GM10248 (cell line): ENCODE results near the gene STAG3.

Experiments
- CTCF ChIA-PET: fragments of 300-600 bp; sonication (Branson Sonifier 250); formaldehyde crosslinking; extraction: SDS; loops from one replicate; lab custom pipeline; 2021; ENCODE audit warnings: antibody characterized with exemption; lab: Yijun Ruan, JAX
- POLR2A ChIA-PET: fragments of 350-650 bp; sonication (Branson Sonifier 250); formaldehyde crosslinking; extraction: SDS; loops from one replicate; lab custom pipeline; 2020; ENCODE audit warnings: antibody characterized with exemption; lab: Yijun Ruan, JAX
- DNase-seq: peaks from one replicate; pipeline ENCODE4 v3.0.0; 2012; ENCODE audit errors: extremely low spot score
- CTCF ChIP-seq: IDR thresholded peaks from 2 replicates; pipeline ENCODE4 v1.5.1; 2012; ENCODE audit warnings: mild to moderate bottlenecking, low read depth; ENCODE audit errors: extremely low read depth, missing control alignments, control extremely low read depth

Gene STAG3

DNA sequence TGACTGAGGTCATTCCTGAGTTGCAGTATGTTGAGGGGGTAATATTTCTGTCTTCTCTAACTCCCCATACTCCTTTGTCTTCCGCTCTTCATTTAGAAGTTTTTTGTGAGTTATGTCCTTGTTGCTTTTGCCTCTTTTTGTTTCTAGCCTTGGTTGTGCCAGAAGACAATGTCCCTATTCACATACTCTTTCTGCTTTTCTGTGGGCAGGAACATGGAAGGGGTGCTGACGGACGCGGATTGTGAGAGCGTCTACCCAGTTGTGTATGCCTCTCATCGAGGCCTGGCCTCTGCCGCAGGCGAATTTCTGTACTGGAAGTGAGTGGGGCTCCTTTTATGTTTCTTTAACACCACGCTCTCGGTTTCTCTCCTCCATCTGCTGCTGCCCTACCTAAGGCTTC is 20.5 kb downstream of the STAG3 start:
- no peak for DNase-seq
- TF ChIP-seq CTCF = no peak
- ChIA-PET CTCF (interaction anchor here (1.1 to 11.1 kb wide), 3 partner anchors 9 to 64 kb away, joined by 3 to 130 read pairs (median 32); no protein-coding TSS in a partner anchor), POLR2A (no interaction called here)

DNA sequence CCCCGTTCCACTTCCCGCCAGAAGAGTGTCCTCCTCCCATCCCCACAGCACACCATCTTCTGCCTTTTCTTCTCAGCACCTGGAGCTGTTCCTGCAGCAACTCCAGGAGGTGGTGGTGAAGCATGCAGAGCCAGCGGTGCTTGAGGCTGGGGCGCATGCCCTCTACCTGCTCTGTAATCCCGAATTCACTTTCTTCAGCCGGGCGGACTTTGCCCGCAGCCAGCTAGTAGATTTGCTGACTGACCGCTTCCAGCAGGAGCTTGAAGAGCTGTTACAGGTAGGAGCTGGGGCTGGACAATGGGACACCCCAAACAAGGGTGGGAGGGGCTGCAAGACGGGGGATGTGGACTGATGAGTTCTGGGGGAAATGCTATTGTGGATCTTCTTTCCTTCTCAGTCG is 23.0 kb downstream of the STAG3 start:
- TF ChIP-seq CTCF = no peak
- CTCF ChIA-PET = interaction anchor here (1.3 to 11.1 kb wide), 4 partner anchors 11 to 490 kb away, joined by 3 to 130 read pairs (median 21); no protein-coding TSS in a partner anchor
- POLR2A ChIA-PET = no interaction called here

GRCh38 chr7:100204454-100204853 is 26.7 kb downstream of the STAG3 start:
- no peak for DNase-seq
- ChIA-PET POLR2A (interaction anchor here (0.8 kb wide), 1 partner anchor 224 kb away, joined by 3 read pairs; the partner anchor contains the start of gene ZCWPW1), CTCF (interaction anchor here (0.9 to 6.1 kb wide), 5 partner anchors 9 to 72 kb away, joined by 3 to 32 read pairs (median 4); no protein-coding TSS in a partner anchor)
- no peak for TF ChIP-seq CTCF

More for the DNA sequence above, 23.0 kb downstream of the STAG3 start:
- DNase-seq = no peak

DNA sequence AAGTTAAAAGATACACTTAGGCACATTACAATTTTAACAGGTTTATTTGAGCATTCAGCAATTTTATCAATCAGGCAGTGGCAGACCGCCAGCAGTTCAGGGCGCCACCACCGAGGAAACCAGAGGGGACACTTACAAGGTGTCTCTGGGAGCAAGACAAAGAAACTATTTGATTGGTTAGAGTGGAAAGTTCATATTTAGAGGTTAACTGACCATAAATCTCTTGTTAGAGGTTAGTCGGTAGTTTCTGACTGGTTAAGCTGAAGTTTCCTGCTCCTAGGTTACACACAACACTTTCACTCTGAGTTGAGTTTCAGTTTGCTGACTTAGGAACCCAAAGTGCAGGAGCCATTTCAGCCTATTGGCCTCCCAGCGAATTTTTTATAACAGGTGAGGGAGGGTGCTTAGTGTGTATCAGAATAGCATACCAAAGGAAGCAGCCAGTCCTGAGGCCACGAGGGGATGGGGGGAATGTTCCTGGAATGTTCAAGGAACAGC is 31.2 kb downstream of the STAG3 start:
- ChIA-PET CTCF (interaction anchor here (1.8 to 11.6 kb wide), 6 partner anchors 8 to 199 kb away, joined by 4 to 130 read pairs (median 19); partner anchors contain the start of genes GPC2 and STAG3), POLR2A (interaction anchor here (1.3 kb wide), 1 partner anchor 9 kb away, joined by 5 read pairs; no protein-coding TSS in a partner anchor)
- DNase-seq = peak; percentile 75
- TF ChIP-seq CTCF = no peak

DNA sequence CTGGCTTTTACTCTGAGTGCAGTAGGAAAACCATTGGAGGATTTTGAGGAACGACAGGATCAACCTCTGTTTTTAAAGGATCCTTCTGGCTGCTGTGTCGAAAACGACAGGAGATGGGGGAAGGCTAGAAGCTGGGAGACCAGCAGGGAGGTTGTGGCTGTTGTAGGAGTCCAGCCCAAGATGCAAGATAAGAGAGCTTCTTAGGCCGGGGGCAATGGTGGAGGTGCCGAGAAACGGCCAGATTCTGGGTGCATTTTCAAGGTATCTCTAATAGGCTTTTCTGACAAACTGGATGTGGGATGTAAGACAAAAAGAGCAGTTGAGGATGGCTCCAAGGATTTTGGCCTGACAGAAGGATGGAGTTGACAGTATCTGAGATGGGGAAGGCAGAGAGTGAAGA is 31.8 kb downstream of the STAG3 start:
- CTCF ChIA-PET = interaction anchor here (1.3 to 11.6 kb wide), 8 partner anchors 8 to 198 kb away, joined by 3 to 130 read pairs (median 13); partner anchors contain the start of genes GPC2 and STAG3
- TF ChIP-seq CTCF = no peak
- POLR2A ChIA-PET = interaction anchor here (1.7 kb wide), 1 partner anchor 10 kb away, joined by 5 read pairs; no protein-coding TSS in a partner anchor
- no peak for DNase-seq

DNA sequence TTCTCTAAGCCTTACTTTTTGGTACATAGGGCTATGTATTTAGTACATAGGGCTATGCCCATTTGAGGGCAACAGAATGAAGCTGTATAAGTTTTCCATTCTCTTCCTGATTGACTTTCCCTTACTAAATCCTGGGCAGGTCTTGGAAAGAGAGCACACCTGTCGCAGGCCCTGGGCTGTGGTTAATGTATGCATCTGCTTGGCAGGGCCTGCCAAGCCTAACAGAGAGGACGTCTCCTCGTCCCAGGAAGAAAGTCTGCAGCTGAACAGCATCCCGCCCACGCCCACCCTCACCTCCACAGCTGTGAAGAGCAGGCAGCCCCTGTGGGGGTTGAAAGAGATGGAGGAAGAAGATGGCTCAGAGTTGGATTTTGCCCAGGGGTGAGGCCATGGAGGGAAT is 33.1 kb downstream of the STAG3 start:
- ChIA-PET CTCF (interaction anchor here (1.1 to 11.6 kb wide), 9 partner anchors 13 to 259 kb away, joined by 3 to 130 read pairs (median 5); partner anchors contain the start of genes GPC2 and STAG3), POLR2A (interaction anchor here (1.7 kb wide), 1 partner anchor 11 kb away, joined by 5 read pairs; no protein-coding TSS in a partner anchor)
- TF ChIP-seq CTCF = no peak
- no peak for DNase-seq
